Measurements from ENCODE around the gene BRINP3.

- no peak for TF ChIP-seq CTCF (IDR thresholded peaks at IDR 0.05; ENCODE audit: low read depth, low read length)
- TF ChIP-seq POLR2A (IDR thresholded peaks at IDR 0.05; ENCODE audit: extremely low read depth, insufficient read length): no peak
Observed at GRCh38 chr1:190138702-190139101, 339.0 kb downstream of the BRINP3 start.
